Glutamatergic neuron (in vitro differentiated cells): Measurements from ENCODE around the gene TANC1. TPM values are rescaled to one million over a fixed set of nuclear protein-coding genes. Genes with fewer than 3 reads are reported as not detected.

Experiments
- DNase-seq: peaks from one replicate; pipeline ENCODE4 v3.0.0; 2022
- H3K27ac Mint-ChIP-seq: one replicate; pipeline ENCODE4 v1.8.0; 2020; ENCODE audit warnings: mild to moderate bottlenecking, mixed read lengths, inconsistent platforms; ENCODE audit not compliant: unreplicated experiment
- H3K27me3 Mint-ChIP-seq: one replicate; pipeline ENCODE4 v1.8.0; 2020; ENCODE audit warnings: mild to moderate bottlenecking, moderate library complexity, mixed read lengths, inconsistent platforms; ENCODE audit not compliant: unreplicated experiment
- H3K36me3 Mint-ChIP-seq: one replicate; pipeline ENCODE4 v1.8.0; 2020; ENCODE audit warnings: mild to moderate bottlenecking, mixed read lengths, inconsistent platforms; ENCODE audit not compliant: unreplicated experiment
- H3K4me1 Mint-ChIP-seq: one replicate; pipeline ENCODE4 v1.8.0; 2020; ENCODE audit warnings: mild to moderate bottlenecking, low read depth, mixed read lengths, inconsistent platforms; ENCODE audit not compliant: unreplicated experiment
- H3K4me3 Mint-ChIP-seq: one replicate; pipeline ENCODE4 v1.8.0; 2020; ENCODE audit warnings: mild to moderate bottlenecking, mixed read lengths, inconsistent platforms; ENCODE audit not compliant: unreplicated experiment
- H3K9me3 Mint-ChIP-seq: one replicate; pipeline ENCODE4 v1.8.0; 2020; ENCODE audit warnings: mild to moderate bottlenecking, moderate library complexity, mixed read lengths, inconsistent platforms; ENCODE audit not compliant: unreplicated experiment
- CTCF ChIP-seq: fragments of 200-600 bp; sonication (generic); IDR thresholded peaks from one replicate; pipeline ENCODE4 v1.5.0; 2021; ENCODE audit not compliant: partially characterized antibody, unreplicated experiment
- total RNA-seq: library from RNA; stranded (reverse); fragmentation: NEBNext Ultra II Directional; extraction: Animal tissue kit (Norgen Biotek cat#: 25700); gene quantifications from one replicate; pipeline ENCODE4 v1.2.1, GENCODE V29; 2021; ENCODE audit not compliant: unreplicated experiment

Gene TANC1
- total RNA-seq, 1 donor from 2014 or later: 14.9 TPM

- DNase-seq: no peak
- Mint-ChIP-seq H3K27ac (no peak overlapping the region), H3K4me3 (no peak overlapping the region), H3K27me3 (no peaks in the 10 kb centered on the region), H3K9me3 (no peaks in the 10 kb centered on the region), H3K36me3 (no peaks in the 10 kb centered on the region), H3K4me1 (no peaks in the 10 kb centered on the region)
- no peak for TF ChIP-seq CTCF
Observed at GRCh38 chr2:159076241-159076640, 107.8 kb downstream of the TANC1 start.

- H3K27me3 Mint-ChIP-seq: no peaks in the 10 kb centered on the region
- no peaks in the 10 kb centered on the region for H3K36me3 Mint-ChIP-seq
- H3K27ac Mint-ChIP-seq: no peak overlapping the region
- H3K4me3 Mint-ChIP-seq: no peak overlapping the region
- DNase-seq: no peak
- H3K4me1 Mint-ChIP-seq: no peaks in the 10 kb centered on the region
- TF ChIP-seq CTCF: no peak
- peaks cover 2% of the 10 kb centered on the region for H3K9me3 Mint-ChIP-seq
Observed at GRCh38 chr2:159077869-159078268, 109.4 kb downstream of the TANC1 start.

- no peak overlapping the region for H3K4me3 Mint-ChIP-seq
- no peak for TF ChIP-seq CTCF
- no peak overlapping the region for H3K27ac Mint-ChIP-seq
- no peaks in the 10 kb centered on the region for H3K27me3 Mint-ChIP-seq
- H3K9me3 Mint-ChIP-seq: peaks cover 2% of the 10 kb centered on the region
- no peaks in the 10 kb centered on the region for H3K36me3 Mint-ChIP-seq
- DNase-seq: no peak
- H3K4me1 Mint-ChIP-seq: no peaks in the 10 kb centered on the region
Observed at GRCh38 chr2:159078443-159078842, 110.0 kb downstream of the TANC1 start.

- no peak overlapping the region for H3K4me3 Mint-ChIP-seq
- no peak for TF ChIP-seq CTCF
- no peaks in the 10 kb centered on the region for H3K36me3 Mint-ChIP-seq
- no peaks in the 10 kb centered on the region for H3K27me3 Mint-ChIP-seq
- no peaks in the 10 kb centered on the region for H3K4me1 Mint-ChIP-seq
- H3K27ac Mint-ChIP-seq: no peak overlapping the region
- DNase-seq: no peak
- peaks cover 2% of the 10 kb centered on the region for H3K9me3 Mint-ChIP-seq
Observed at GRCh38 chr2:159080641-159081040, 112.2 kb downstream of the TANC1 start.

GRCh38 chr2:159082119-159082518 lies 113.7 kb downstream of the TANC1 start:
- TF ChIP-seq CTCF: no peak
- no peaks in the 10 kb centered on the region for H3K4me1 Mint-ChIP-seq
- no peak for DNase-seq
- no peak overlapping the region for H3K4me3 Mint-ChIP-seq
- H3K36me3 Mint-ChIP-seq: no peaks in the 10 kb centered on the region
- H3K27me3 Mint-ChIP-seq: no peaks in the 10 kb centered on the region
- peaks cover 5% of the 10 kb centered on the region for H3K9me3 Mint-ChIP-seq
- H3K27ac Mint-ChIP-seq: no peak overlapping the region
